ENCODE data around the gene UPF1.

UPF1 gene

GRCh38 chr19:18878058-18878797 lies 46.5 kb downstream of the UPF1 start:
- DNase-seq, result no peak

GRCh38 chr19:18878858-18879578 lies 47.3 kb downstream of the UPF1 start:
- DNase-seq, result no peak

- no peak for DNase-seq
These were observed 48.0 kb downstream of the UPF1 start for GRCh38 chr19:18879579-18880373.

DNA sequence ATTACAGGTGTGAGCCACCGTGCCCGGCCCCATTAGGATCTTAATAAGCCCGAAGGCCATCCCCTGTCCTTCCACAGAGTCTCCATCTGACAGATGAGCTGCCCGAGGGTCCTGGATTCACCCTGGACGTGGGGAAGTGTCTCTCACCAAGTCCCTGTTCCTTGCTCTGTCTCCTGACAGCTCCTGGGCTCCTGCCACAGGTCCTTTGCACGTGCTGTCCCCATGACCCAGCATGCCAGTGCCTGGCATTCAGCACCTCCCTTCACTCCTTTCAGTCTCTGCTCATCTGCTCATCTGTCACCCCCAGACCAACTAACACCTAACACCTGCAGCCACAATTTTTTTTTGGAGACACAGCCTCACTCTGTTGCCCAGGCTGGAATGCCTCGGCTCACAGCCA lies 49.7 kb downstream of the UPF1 start:
- no peak for DNase-seq

DNA sequence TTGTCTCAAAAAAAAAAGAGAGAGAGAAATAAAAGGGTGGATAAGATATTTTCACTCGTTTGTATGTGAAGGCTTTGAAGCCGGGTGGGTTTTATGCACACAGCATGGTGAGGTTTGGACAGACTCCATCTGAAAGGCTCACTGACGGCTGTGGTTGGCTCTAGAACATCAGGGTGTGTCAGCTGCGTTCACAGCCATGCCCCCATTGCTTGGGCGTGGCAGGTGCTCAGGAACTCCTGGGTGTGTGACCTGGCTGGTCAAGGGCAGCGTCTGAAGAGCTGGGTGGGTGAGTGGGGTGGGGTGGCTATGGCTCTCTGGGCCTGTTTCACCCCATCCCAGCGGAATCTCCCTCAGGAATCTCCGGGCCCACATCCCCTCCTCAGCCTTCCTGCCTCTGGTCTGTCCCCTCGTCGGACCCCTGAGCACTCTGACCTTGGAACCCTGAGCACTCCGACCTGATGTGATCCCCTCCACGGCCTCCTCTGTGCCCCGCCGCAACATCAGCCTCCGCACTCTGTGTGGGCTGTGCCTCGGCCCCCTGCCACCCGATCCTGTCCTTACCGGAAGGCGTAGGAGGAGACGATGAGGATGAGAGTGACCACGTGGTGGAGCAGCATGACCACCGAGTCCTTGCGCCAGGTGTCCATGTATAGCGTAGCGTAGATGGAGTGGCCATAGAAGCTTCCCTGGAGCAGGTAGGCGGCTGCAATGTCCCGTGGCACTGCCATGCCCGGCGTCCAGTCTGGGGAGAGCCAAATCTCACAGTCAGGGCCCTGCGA lies 52.0 kb downstream of the UPF1 start:
- DNase-seq, result no peak

DNA sequence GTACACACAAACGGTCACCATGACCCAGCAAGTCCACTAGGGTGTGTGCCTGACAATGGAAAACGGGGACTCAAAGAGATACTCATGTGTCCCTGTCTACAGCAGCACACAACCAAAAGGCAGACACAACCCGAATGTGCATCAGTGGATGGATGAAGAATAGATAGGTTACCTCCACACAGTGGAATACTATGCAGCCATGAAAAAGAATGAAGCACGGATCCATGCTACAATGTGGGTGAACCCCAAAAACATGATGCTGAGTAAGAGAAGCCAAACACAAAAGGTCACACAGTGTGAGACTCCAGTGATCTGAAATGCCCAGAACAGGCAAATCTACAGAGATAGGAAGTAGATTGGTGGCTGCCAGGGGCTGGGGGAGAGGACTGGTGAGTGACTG lies 55.2 kb downstream of the UPF1 start:
- no peak for DNase-seq

GRCh38 chr19:18889949-18890745 lies 58.4 kb downstream of the UPF1 start:
- no peak for DNase-seq

GRCh38 chr19:18893587-18894253 lies 62.0 kb downstream of the UPF1 start:
- no peak for DNase-seq

DNA sequence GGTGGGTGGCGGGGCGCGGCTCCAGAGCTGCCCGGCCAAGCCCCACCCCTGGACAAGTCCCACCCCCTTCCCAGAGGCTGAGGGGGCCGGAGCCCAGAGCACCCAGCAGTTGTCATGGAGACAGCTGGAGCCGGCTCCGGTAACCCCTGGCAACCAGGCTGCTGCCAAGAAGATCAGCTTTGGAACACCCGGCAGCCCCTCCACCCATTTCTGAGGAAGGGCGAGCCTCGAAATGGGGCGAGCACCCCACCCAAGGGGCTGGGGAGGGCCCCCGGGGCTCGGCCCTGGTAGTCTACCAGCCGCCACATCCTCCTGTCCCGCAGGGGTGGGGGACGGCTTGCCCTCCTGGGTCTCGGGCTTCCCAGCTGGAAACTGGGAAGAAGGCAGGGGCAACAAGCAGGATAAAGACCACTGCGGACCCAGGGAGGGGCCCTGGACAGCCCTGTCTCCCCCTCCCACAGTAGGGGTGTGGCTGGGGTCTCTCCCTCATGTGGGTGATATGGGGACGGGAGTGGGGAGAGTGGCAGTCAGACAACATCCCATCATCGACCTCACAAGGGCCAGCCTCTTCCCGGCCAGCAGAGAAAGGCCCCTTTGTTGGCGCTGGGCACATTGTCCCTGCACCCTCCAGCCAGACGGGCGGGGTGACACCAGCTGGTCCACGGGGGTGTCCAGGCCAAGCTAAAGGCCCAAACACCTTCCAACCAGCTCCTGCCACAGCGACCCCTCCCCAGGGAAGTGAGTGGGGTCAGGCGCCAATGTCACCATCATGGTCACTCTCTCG lies 62.7 kb downstream of the UPF1 start:
- DNase-seq, result no peak

GRCh38 chr19:18895038-18895823 lies 63.5 kb downstream of the UPF1 start:
- no peak for DNase-seq

DNA sequence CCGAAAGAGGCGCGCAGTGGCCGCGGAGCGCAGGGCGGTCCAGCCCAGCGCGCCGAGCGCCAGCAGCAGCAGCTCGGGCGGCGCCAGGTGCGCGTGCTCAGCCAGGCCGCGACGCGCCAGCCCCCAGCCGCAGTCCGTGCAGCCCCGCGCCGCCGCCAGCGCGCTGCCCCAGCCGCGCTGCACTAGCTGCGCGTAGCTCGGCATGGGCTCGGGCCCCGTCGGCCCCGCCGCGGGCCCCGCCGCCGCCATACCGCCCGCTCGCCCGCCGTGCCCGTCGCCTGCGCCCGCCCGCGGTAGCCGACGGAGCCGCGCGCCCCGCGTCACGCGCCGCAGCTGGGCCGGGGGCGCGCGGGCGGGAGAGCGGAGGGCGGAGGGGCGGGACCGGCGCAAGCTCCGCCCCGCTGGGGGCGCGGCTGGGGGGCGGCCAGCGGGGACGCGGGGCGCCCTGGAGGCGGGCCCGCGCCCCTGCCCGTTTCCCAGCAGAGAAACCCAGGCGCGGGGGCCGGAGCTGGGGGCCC lies 64.1 kb downstream of the UPF1 start, which contains the start of gene CERS1:
TSS of gene CERS1 (minus strand) at position 335 of the 518 bp plus-strand sequence. CDS start at position 249, 86 bp downstream.
- no peak for DNase-seq

- no peak for DNase-seq
These were observed 64.7 kb downstream of the UPF1 start for GRCh38 chr19:18896421-18896841.

DNA sequence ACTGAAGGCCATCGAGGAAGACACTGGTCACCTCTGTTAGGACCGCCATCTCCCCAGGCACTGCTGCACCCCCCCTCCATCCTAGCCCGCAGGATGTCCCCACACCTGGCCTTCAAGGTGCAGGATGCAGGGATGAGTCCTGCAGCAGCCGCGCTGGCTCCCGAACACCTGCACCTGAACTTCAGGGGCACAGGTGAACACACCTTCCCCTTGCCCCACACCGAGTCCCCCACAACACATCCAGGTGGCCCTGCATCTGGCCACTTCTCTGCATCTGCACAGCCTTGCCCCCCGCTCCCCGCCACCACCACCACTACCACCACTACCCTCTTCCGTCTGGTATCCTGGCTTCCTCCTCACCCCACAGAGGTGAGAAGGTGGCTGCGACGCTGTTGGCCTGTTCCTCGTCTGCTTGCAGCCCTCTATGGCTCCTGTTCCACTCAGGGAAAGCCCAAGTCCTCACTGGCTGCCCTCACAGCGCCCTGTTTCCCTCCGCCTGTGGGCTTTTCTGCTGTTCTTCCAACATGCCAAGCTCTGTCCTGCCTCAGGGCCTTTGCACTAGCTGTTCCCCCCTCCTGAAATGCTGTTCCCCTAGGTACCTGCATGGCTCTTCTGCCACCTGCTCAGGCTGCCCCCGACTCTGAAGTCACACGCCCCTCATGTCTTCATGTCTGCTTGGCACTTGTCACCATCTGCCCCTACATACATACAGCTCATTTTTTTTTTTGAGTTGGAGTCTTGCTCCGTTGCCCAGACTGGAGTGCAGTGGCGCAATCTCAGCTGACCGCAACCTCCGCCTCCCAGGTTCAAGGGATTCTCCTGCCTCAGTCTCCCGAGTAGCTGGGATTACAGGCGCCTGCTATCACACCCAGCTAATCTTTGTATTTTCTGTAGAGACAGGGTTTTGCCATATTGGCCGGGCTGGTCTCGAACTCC lies 65.6 kb downstream of the UPF1 start:
- no peak for DNase-seq

DNA sequence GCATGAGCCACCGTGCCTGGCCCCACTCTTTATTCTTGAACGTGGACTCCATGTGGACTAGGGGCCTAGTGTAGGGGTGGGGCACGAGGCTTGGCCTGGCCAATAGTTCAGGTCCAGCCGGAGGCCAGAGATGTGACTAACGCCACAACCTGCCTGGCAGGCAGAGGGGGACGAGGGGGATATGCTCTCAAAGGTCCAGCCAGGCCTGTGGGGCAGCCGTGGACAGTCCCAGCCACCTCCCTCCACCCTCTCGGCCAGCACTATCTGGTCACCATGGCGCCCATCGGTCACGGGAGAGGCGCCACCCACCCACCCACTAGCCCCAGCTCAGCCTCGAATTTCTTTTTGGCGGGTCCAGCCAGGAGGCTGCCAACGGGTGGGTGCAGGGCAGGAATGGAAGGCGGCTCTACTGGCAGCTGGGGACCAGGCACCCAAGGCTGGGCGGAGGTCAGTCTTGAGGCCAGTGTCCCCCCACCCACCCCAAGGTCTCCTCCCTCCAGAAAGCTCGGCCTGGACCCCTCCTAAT lies 66.4 kb downstream of the UPF1 start:
- DNase-seq, result no peak

DNA sequence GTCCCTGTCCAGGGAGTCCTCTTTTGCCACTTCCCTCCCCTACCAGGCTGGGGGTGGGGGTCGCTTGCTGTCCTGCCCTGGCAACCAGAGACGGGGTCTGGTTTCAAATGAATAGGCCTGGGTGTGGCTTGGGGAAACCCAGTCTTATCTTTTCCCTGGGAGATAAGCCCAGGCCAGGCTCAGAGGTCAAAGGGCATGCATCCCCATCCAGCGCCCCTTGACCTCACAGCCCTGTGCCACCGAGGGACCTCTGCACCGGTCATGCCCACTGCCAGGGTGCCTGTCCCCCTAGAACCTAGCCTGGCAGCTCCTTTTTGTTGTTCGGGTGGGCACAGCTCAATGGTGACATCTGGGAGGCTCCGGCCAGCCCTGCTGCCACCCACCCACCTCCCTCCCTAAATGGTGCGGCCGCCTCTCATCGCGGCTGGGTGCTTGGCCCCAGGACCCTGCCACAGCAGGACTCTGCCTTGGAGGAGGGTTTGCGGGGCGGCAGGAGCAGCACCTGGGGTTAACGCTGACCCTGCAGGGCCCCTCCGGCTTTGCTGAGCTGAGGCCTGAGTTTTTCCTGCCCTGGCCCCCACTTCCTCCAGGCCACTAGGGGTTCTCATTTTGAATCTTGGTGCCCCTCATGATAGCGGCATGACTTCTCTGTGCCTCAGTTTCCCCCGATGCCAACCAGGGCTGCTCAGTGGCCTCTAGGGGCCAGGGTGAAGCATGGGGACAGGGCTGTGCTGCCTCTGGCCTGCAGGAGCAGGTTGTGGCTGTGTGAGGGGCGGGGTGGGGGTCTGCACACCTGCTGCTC lies 67.0 kb downstream of the UPF1 start:
- DNase-seq, result no peak

GRCh38 chr19:18899624-18900560 lies 68.1 kb downstream of the UPF1 start:
- no peak for DNase-seq
